A673 (cell line): ENCODE data around the gene CCDC172. TPM values are rescaled to one million over a fixed set of nuclear protein-coding genes. Genes with fewer than 3 reads are reported as not detected.
"Not testable (repeated sequence)": the region's sequence is repeated elsewhere in the genome, so short reads cannot be mapped to it uniquely, and the experiment has no call there.

Source experiments
- BruUV-seq: library from RNA; stranded (reverse); fragments of 400-500 nt; replicated peaks from 2 replicates; lab custom pipeline; 2021; lab: Mats Ljungman, UMichigan
- CTCF ChIA-PET: fragments of 300-600 bp; sonication (Branson Sonifier 250); formaldehyde crosslinking; loops from one replicate; lab custom pipeline; 2022; ENCODE audit warnings: antibody characterized with exemption; lab: Charles Lee
- POLR2A ChIA-PET: fragments of 300-600 bp; sonication (Branson Sonifier 250); formaldehyde crosslinking; loops from one replicate; lab custom pipeline; 2022; ENCODE audit warnings: antibody characterized with exemption; ENCODE audit not compliant: low non-redundant PET; lab: Charles Lee
- DNase-seq: peaks from one replicate; pipeline ENCODE4 v3.0.0-alpha.2; 2015; ENCODE audit warnings: low spot score
- H3K27ac ChIP-seq: fragments of 200-600 bp; sonication (generic); 2 replicates; pipeline ENCODE4 v1.5.1; 2016; ENCODE audit warnings: mixed run types, low read depth, mild to moderate bottlenecking, mixed read lengths, antibody characterized with exemption, low read length; ENCODE audit not compliant: poor library complexity, severe bottlenecking
- H3K27me3 ChIP-seq: fragments of 200-600 bp; sonication (generic); replicated peaks from 2 replicates; pipeline ENCODE4 v1.6.1; 2017; ENCODE audit warnings: mixed run types, low read depth, mild to moderate bottlenecking, mixed read lengths, antibody characterized with exemption, low read length; ENCODE audit not compliant: insufficient read depth, poor library complexity
- H3K36me3 ChIP-seq: fragments of 200-600 bp; sonication (generic); 2 replicates; pipeline ENCODE4 v1.6.1; 2016; ENCODE audit warnings: mixed run types, mild to moderate bottlenecking, mixed read lengths, antibody characterized with exemption, low read length; ENCODE audit not compliant: insufficient read depth, poor library complexity, severe bottlenecking
- H3K4me1 ChIP-seq: fragments of 200-600 bp; sonication (generic); 2 replicates; pipeline ENCODE4 v1.6.1; 2017; ENCODE audit warnings: mixed run types, mild to moderate bottlenecking, mixed read lengths, antibody characterized with exemption, low read length; ENCODE audit not compliant: insufficient read depth, poor library complexity, severe bottlenecking
- H3K4me3 ChIP-seq: fragments of 200-600 bp; sonication (generic); 2 replicates; pipeline ENCODE4 v1.5.1; 2016; ENCODE audit warnings: low read depth, mixed run types, mild to moderate bottlenecking, mixed read lengths, low read length; ENCODE audit not compliant: poor library complexity, severe bottlenecking
- H3K9me3 ChIP-seq: fragments of 200-600 bp; sonication (generic); 2 replicates; pipeline ENCODE4 v1.6.1; 2016; ENCODE audit warnings: mixed run types, low read depth, mild to moderate bottlenecking, mixed read lengths, antibody characterized with exemption, low read length; ENCODE audit not compliant: poor library complexity, severe bottlenecking
- CTCF ChIP-seq: fragments of 300-800, 200-600 bp; sonication (generic); conservative IDR thresholded peaks from 2 replicates; pipeline ENCODE4 v1.5.1; 2017; ENCODE audit warnings: low read depth, mild to moderate bottlenecking, antibody characterized with exemption, low read length, moderate library complexity, mixed read lengths
- EZH2 ChIP-seq: fragments of 200-600 bp; sonication (generic); IDR thresholded peaks from 2 replicates; pipeline ENCODE4 v1.6.1; 2017; ENCODE audit warnings: borderline replicate concordance, low read depth, mild to moderate bottlenecking, mixed read lengths, antibody characterized with exemption, low read length; ENCODE audit not compliant: poor library complexity, severe bottlenecking
- intact Hi-C: fragments of 100-400 bp; cut with micrococcal nuclease; formaldehyde crosslinking; loops from one replicate; pipeline ENCODE4 v1.10.0; 2022; ENCODE audit not compliant: unreplicated experiment
- total RNA-seq: library from RNA; stranded (reverse); gene quantifications from 2 replicates; pipeline ENCODE4 v1.2.3, GENCODE V29; 2021

The CCDC172 gene
- total RNA-seq, 1 experiment from 2014 or later, result not detected

GRCh38 chr10:116385311-116385710, 61.1 kb downstream of the CCDC172 start:
- ChIA-PET CTCF (no interaction called here), POLR2A (no interaction called here)
- Histone ChIP-seq H3K4me3 (no peak overlapping the region), H3K4me1 (no peaks in the 10 kb centered on the region), H3K27ac (no peak overlapping the region), H3K27me3 (peaks cover 67% of the 10 kb centered on the region), H3K9me3 (no peaks in the 10 kb centered on the region), H3K36me3 (no peaks in the 10 kb centered on the region)
- no peak for DNase-seq
- intact Hi-C loops, result loop anchor here (10.0 kb wide), 1 partner anchor 1241 kb away; no protein-coding TSS in a partner anchor
- no peak for TF ChIP-seq CTCF
- TF ChIP-seq EZH2, result no peak
- no TSS peak for BruUV-seq

- ChIA-PET CTCF (no interaction called here), POLR2A (no interaction called here)
- H3K9me3 ChIP-seq, result no peaks in the 10 kb centered on the region
- H3K4me3 ChIP-seq, result no peak overlapping the region
- peak; percentile 50 for DNase-seq
- TF ChIP-seq EZH2, result no peak
- peak; percentile 63 for TF ChIP-seq CTCF
- BruUV-seq, result no TSS peak
- intact Hi-C loops, result loop anchor here (2.0 to 10.0 kb wide), 4 partner anchors 679 to 1241 kb away; no protein-coding TSS in a partner anchor
- peaks cover 67% of the 10 kb centered on the region for H3K27me3 ChIP-seq
- H3K36me3 ChIP-seq, result no peaks in the 10 kb centered on the region
- no peaks in the 10 kb centered on the region for H3K4me1 ChIP-seq
- no peak overlapping the region for H3K27ac ChIP-seq
Measured at GRCh38 chr10:116385994-116386809, 62.0 kb downstream of the CCDC172 start.

DNA sequence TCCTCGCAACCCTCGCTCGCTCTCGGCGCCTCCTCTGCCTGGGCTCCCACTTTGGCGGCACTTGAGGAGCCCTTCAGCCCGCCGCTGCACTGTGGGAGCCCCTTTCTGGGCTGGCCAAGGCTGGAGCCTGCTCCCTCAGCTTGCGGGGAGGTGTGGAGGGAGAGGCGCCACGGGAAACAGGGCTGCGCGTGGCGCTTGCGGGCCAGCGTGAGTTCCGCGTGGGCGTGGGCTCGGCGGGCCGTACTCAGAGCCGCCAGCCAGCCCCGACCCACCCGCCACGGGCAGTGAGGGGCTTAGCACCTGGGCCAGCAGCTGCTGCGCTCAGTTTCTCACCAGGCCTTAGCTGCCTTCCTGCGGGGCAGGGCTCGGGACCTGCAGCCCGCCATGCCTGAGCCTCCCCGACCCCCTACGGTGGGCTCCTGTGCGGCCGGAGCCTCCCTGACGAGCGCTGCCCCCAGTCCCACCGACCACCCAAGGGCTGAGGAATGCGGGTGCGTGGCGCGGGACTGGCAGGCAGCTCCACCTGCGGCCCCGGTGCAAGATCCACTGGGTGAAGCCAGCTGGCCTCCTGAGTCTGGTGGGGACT, 69.1 kb downstream of the CCDC172 start:
- intact Hi-C loops, H3K36me3 ChIP-seq, BruUV-seq, H3K27ac ChIP-seq, POLR2A ChIA-PET, H3K9me3 ChIP-seq, H3K4me1 ChIP-seq, DNase-seq, H3K4me3 ChIP-seq, CTCF ChIA-PET: not testable (repeated sequence)
- H3K27me3 ChIP-seq, result peaks cover 31% of the 10 kb centered on the region
